H1 (cell line): ENCODE measurements around the gene PPP3CB.

Experiments used
- CHD1 ChIP-seq: IDR thresholded peaks from 2 replicates; pipeline ENCODE4 v1.6.1; 2012; ENCODE audit warnings: low read depth, low read length, improper control_type of control experiment
- CTCF ChIP-seq, 3 experiments: IDR thresholded peaks; 1 replicate in 2 of 3; 2 replicates in 1 of 3; pipeline versions ENCODE4 v1.5.1 to v1.6.1; 2011; ENCODE audit warnings: low read length in 3 of 3, mild to moderate bottlenecking in 3 of 3, inconsistent platforms in 2 of 3, low read depth in 1 of 3, moderate library complexity in 1 of 3; ENCODE audit not compliant: insufficient read depth in 1 of 3; ENCODE audit errors: control extremely low read depth in 1 of 3
- E2F6 ChIP-seq: IDR thresholded peaks from 2 replicates; pipeline ENCODE4 v1.6.1; 2012; ENCODE audit warnings: inconsistent platforms
- EGR1 ChIP-seq: IDR thresholded peaks from 2 replicates; pipeline ENCODE4 v1.6.1; 2011; ENCODE audit warnings: low read depth, low read length, borderline replicate concordance
- EZH2 ChIP-seq: fragments of 200-600 bp; sonication (generic); IDR thresholded peaks from 2 replicates; pipeline ENCODE4 v1.7.1; 2012; ENCODE audit warnings: low read depth, mild to moderate bottlenecking, moderate library complexity, low read length, inconsistent platforms; ENCODE audit not compliant: severe bottlenecking
- GABPA ChIP-seq: IDR thresholded peaks from 2 replicates; pipeline ENCODE4 v1.6.1; 2011; ENCODE audit warnings: mild to moderate bottlenecking, low read length, moderate library complexity, borderline replicate concordance; ENCODE audit not compliant: insufficient read depth
- JUN ChIP-seq: IDR thresholded peaks from 2 replicates; pipeline ENCODE4 v1.6.1; 2011; ENCODE audit warnings: low read depth, mild to moderate bottlenecking, improper control_type of control experiment, low read length
- JUND ChIP-seq: IDR thresholded peaks from 2 replicates; pipeline ENCODE4 v1.6.1; 2011; ENCODE audit warnings: mild to moderate bottlenecking, improper control_type of control experiment, low read length
- MAX ChIP-seq: IDR thresholded peaks from 2 replicates; pipeline ENCODE4 v1.6.1; 2012; ENCODE audit warnings: inconsistent platforms
- PHF8 ChIP-seq: fragments of 200-600 bp; sonication (generic); conservative IDR thresholded peaks from 2 replicates; pipeline ENCODE4 v1.7.1; 2012; ENCODE audit warnings: low read depth, mild to moderate bottlenecking, inconsistent platforms, low read length, moderate library complexity
- TBP ChIP-seq: IDR thresholded peaks from 2 replicates; pipeline ENCODE4 v1.6.1; 2011; ENCODE audit warnings: low read depth, low read length, improper control_type of control experiment
- USF2 ChIP-seq: IDR thresholded peaks from 2 replicates; pipeline ENCODE4 v1.6.1; 2011; ENCODE audit warnings: low read length, improper control_type of control experiment
- YY1 ChIP-seq: IDR thresholded peaks from 2 replicates; pipeline ENCODE4 v1.6.1; 2011; ENCODE audit warnings: low read depth, mild to moderate bottlenecking, low read length

GRCh38 chr10:73401636-73402035, 94.2 kb downstream of the PPP3CB start:
- TF ChIP-seq YY1, result no peak
- TF ChIP-seq USF2, result no peak
- TF ChIP-seq GABPA, result no peak
- TF ChIP-seq JUND, result no peak
- TF ChIP-seq JUN, result no peak
- TF ChIP-seq CTCF (IDR thresholded peaks at IDR 0.05; ENCODE audit: control extremely low read depth in 1 of 3, insufficient read depth in 1 of 3, low read depth in 1 of 3, low read length in 3 of 3), result no peak
- TF ChIP-seq CHD1, result no peak
- no peak for TF ChIP-seq MAX
- TF ChIP-seq EGR1, result no peak
- no peak for TF ChIP-seq EZH2
- no peak for TF ChIP-seq PHF8
- no peak for TF ChIP-seq E2F6
- TF ChIP-seq TBP, result no peak
